GM21423 (cell line): Measurements from ENCODE around the gene FAM3A.
A peak's percentile ranks its signal among the peaks of the same experiment; 100 is the strongest.

ENCODE experiments used
- ATAC-seq: cut with Tn5 transposase; IDR thresholded peaks from one replicate; pipeline ENCODE4 v1.9.1; 2021; ENCODE audit warnings: mild to moderate bottlenecking, moderate library complexity; ENCODE audit not compliant: unreplicated experiment

FAM3A gene

GRCh38 chrX:154481911-154482601 lies 34.0 kb downstream of the FAM3A start:
- no peak for ATAC-seq

DNA sequence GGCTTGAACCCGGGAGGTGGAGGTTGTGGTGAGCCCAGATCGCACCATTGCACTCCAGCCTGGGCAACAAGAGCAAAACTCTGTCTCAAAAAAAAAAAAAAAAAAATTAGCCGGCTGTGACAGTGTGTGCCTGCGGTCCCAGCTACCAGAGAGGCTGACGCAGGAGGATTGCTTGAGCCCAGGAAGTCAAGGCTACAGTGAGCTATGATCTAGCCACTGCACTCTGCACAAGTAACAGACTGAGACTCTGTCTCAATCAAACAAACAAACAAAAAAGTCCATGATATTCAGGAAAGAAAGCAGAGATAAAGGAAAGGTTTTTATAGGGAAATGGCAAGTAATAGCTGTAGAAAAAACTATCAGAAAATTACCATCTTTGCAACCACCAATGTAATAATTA lies 34.8 kb downstream of the FAM3A start:
- no peak for ATAC-seq

- peak; percentile 88 for ATAC-seq
Measured at GRCh38 chrX:154478728-154479622, 37.1 kb downstream of the FAM3A start, which contains the start of gene LAGE3. Gene LAGE3 (minus strand): TSS chrX:154479281. CDS start chrX:154478915, 366 bp downstream.

DNA sequence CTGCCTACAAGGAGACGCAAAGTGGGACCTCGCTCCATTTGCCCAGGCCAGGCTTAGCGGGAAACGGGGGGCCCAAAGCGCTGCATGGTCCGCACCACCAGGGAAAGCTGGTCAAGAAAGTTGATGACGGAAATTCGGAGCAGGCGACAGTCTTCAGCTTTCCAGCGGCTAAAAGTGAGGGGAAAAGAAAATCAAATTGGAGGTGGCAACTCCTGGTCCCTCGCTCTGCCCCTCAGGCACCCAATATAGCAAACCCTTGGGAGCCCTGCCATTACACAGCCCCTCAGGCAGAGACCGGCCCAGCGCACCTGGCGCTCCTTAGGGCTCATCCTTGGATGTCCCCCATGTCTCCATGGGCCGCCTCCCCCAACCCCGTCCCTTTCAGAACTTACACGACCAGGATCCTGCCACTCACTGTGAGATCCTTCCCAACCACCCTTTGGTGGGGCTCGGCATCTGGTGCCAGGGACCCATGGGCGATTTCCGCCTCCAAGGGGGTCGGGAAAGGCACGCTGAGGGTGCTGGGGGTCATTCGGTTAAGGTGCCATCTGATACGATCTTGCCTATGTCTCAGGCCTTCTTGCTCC lies 38.0 kb downstream of the FAM3A start:
- no peak for ATAC-seq

- no peak for ATAC-seq
Measured at GRCh38 chrX:154476821-154477220, 39.2 kb downstream of the FAM3A start.

GRCh38 chrX:154473683-154474082 lies 42.3 kb downstream of the FAM3A start:
- no peak for ATAC-seq

GRCh38 chrX:154472685-154473632 lies 43.1 kb downstream of the FAM3A start:
- no peak for ATAC-seq

DNA sequence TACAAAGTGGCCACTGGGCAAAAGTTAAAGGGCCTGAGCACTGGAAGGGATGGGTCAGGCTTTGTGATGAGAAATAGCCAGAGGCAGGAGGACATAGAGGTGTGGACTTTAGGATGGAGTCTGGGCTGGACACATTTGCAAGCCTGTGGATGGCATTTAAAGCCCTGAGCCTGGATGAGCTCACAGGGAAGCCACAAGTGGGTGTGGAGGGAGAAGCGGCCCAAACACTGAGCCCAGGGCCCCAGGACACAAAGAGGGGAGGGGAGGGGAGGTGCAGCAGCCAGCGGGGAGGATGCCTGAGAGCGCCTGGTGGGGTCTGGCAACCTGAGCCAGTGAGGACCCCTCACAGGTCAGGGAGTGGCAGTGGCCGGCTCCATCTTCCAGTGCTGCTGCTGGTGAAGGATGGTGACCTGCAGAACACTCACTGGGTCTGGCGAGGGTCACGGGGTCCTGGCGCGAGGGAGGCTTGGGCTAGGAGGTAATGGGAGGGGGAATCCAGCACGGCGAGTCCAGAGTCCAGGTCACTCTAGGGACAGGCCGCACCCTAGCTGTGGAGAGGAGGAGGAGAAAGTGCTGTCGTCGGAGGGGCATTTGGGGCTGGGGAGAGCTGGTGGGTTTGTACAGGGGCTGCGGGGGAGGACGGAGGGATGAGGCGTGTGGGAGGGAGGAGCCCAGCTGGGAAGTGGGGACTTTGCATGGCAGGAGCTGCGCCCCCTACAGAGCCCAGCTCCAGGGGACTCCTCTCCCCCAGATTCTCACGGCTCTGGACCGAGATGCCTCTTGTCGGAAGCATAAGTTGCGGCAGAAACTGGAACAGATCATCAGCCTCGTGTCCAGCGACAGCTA lies 44.0 kb downstream of the FAM3A start:
- ATAC-seq: no peak

- no peak for ATAC-seq
Measured at GRCh38 chrX:154470914-154471568, 45.0 kb downstream of the FAM3A start.

- ATAC-seq: no peak
Measured at GRCh38 chrX:154470434-154470833, 45.6 kb downstream of the FAM3A start.

DNA sequence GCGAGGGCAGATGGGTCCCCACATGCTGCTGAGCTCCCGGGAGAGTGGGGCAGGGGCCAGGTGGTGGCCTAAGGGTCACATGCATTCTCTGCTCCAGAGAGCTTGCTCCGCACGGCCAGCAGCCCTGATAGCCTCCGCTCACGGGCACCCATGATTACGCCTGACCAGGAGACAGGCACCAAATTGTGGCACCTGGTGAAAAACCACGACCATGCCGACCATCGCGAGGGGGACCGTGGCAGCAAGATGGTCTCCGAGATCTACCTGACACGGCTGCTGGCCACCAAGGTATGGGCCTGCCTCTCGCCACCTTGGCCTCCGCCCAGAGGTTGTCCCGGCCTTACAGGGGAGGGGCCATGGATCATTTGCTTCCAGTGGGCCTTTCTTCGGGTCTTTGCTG lies 46.2 kb downstream of the FAM3A start:
- no peak for ATAC-seq

DNA sequence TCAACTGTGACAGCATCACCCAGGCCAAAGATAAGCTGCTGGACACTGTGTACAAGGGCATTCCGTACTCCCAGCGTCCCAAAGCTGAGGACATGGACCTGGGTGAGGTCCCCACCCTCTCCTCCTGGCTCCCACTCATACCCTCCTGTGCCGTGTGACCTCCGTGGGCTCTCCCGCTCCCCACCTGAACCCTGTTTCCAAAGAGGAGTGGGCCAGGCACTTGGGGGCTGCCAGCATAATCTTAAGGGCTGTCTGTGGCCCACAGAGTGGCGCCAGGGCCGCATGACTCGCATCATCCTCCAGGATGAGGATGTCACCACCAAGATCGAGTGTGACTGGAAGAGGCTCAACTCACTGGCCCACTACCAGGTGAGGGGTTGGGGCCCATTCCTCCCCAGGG lies 46.9 kb downstream of the FAM3A start:
- no peak for ATAC-seq

GRCh38 chrX:154468217-154468616 lies 47.8 kb downstream of the FAM3A start:
- no peak for ATAC-seq

GRCh38 chrX:154467556-154467955 lies 48.5 kb downstream of the FAM3A start:
- no peak for ATAC-seq

- ATAC-seq: no peak
Measured at GRCh38 chrX:154466907-154467306, 49.1 kb downstream of the FAM3A start.

- ATAC-seq: no peak
Measured at GRCh38 chrX:154466036-154466435, 50.0 kb downstream of the FAM3A start.

- ATAC-seq: no peak
Measured at GRCh38 chrX:154465601-154466000, 50.4 kb downstream of the FAM3A start.

DNA sequence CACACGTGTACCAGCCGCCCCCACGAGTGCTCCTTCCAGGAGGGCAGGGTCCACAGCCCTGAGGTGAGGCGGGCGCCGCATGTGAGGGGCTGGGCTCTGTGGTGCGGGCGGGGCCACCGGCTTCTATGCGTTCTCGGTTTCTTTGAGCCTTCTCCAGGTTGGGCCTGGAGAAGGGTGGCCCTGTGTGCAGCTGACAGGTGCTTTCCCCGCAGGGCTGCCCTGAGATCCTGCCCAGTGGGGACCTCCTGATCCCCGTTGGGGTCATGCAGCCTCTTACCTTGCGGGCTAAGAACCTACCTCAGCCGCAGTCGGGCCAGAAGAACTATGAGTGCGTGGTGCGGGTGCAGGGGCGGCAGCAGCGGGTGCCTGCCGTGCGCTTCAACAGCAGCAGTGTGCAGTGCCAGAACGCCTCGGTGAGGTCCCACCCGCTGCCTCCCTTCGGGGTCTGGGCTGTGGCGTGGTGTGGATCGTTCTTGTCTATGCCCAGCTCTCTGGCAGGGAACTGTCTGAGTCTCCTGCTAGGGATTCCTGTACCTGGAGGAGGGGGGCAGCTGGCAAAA lies 51.1 kb downstream of the FAM3A start:
- ATAC-seq: no peak
